Smooth muscle cell (in vitro differentiated cells): ENCODE measurements around the gene ADAMTS6. TPM values are rescaled to one million over a fixed set of nuclear protein-coding genes. Genes with fewer than 3 reads are reported as not detected.

Experiments used
- DNase-seq: peaks from one replicate; lab custom pipeline; 2025; ENCODE audit not compliant: unreplicated experiment; lab: John Stamatoyannopoulos, UW
- H2AFZ ChIP-seq: fragments of 200-600 bp; sonication (generic); 2 replicates; pipeline ENCODE4 v1.6.0; 2016; ENCODE audit warnings: antibody characterized with exemption, low read depth, mild to moderate bottlenecking
- H3F3A ChIP-seq: fragments of 200-600 bp; sonication (generic); 2 replicates; pipeline ENCODE4 v1.6.0; 2017; ENCODE audit warnings: antibody characterized with exemption, low read depth
- H3K27ac ChIP-seq: fragments of 200-600 bp; sonication (generic); 2 replicates; pipeline ENCODE4 v1.5.1; 2016; ENCODE audit warnings: low read depth, mild to moderate bottlenecking
- H3K27me3 ChIP-seq: fragments of 200-600 bp; sonication (generic); 2 replicates; pipeline ENCODE4 v1.6.1; 2016; ENCODE audit warnings: low read depth, mild to moderate bottlenecking
- H3K36me3 ChIP-seq: fragments of 200-600 bp; sonication (generic); 2 replicates; pipeline ENCODE4 v1.5.1; 2016; ENCODE audit warnings: low read depth
- H3K4me1 ChIP-seq: fragments of 200-600 bp; sonication (generic); 2 replicates; pipeline ENCODE4 v1.5.1; 2016; ENCODE audit warnings: low read depth
- H3K4me2 ChIP-seq: fragments of 200-600 bp; sonication (generic); 2 replicates; pipeline ENCODE4 v1.6.0; 2016; ENCODE audit warnings: mild to moderate bottlenecking
- H3K4me3 ChIP-seq: fragments of 200-600 bp; sonication (generic); 2 replicates; pipeline ENCODE4 v1.5.1; 2016; ENCODE audit warnings: mild to moderate bottlenecking
- H3K79me2 ChIP-seq: fragments of 200-600 bp; sonication (generic); 2 replicates; pipeline ENCODE4 v1.6.0; 2016; ENCODE audit warnings: low read depth, mild to moderate bottlenecking
- H3K9ac ChIP-seq: fragments of 200-600 bp; sonication (generic); 2 replicates; pipeline ENCODE4 v1.6.0; 2016; ENCODE audit warnings: low read depth
- H3K9me3 ChIP-seq: fragments of 200-600 bp; sonication (generic); replicated peaks from 2 replicates; pipeline ENCODE4 v1.5.1; 2016; ENCODE audit warnings: low read depth
- H4K20me1 ChIP-seq: fragments of 200-600 bp; sonication (generic); 2 replicates; pipeline ENCODE4 v1.6.0; 2016; ENCODE audit warnings: low read depth
- WGBS: methylation state at CpG from one replicate; pipeline ENCODE4 v1.1.7; 2016; ENCODE audit warnings: low lambda C conversion rate; 5-methylcytosine and 5-hydroxymethylcytosine counted together
- polyA plus RNA-seq: library from polyadenylated mRNA; unstranded; fragments of >200 nt; fragmentation: Nextera tagmentation; extraction: Ambion mirVana; gene quantifications from 2 replicates; pipeline ENCODE4 v1.2.1, GENCODE V29; 2016
- total RNA-seq: library from RNA; depleted of rRNA; stranded (reverse); fragments of >200 nt; gene quantifications from 2 replicates; pipeline ENCODE4 v1.2.3, GENCODE V29; 2014
- TF ChIP-seq, protein P1 (sequence below): fragments of 200-600 bp; sonication (generic); IDR thresholded peaks from 2 replicates; pipeline ENCODE4 v1.5.1; 2017; ENCODE audit warnings: borderline replicate concordance, mild to moderate bottlenecking, antibody characterized with exemption; ENCODE audit not compliant: insufficient read depth, poor library complexity, severe bottlenecking

Gene ADAMTS6
- total and polyA plus RNA-seq, 2 experiments from 2014 or later: 5.9 to 111 TPM

DNA sequence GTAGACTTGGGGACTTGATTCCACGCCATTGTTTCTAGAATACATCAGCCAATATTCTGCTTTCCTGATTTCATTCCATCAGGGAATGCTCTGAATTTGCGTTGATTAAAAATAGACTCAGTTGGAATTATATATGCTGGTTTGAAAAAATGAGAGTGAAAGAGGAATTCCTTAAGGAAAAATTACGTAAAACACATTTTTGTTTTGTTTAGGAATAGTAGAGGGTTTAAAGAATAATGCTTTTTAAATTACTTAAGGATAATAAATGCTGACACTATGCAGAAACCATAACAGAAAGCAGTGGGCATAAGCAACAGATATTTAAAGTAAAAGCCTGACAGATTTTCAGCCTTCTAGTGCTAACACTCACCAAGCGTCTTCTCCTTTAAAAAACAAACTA, 235.0 kb downstream of the ADAMTS6 start:
- Histone ChIP-seq H3F3A (peaks cover 4% of the 10 kb centered on the region), H3K36me3 (peaks cover 3% of the 10 kb centered on the region), H3K4me1 (no peaks in the 10 kb centered on the region), H3K27me3 (no peaks in the 10 kb centered on the region), H3K4me3 (no peak overlapping the region), H3K9ac (no peak overlapping the region), H3K9me3 (no peaks in the 10 kb centered on the region), H3K4me2 (no peak overlapping the region), H3K79me2 (no peaks in the 10 kb centered on the region), H3K27ac (no peak overlapping the region), H4K20me1 (no peaks in the 10 kb centered on the region), H2AFZ (no peak overlapping the region)
- TF ChIP-seq, protein P1, sequence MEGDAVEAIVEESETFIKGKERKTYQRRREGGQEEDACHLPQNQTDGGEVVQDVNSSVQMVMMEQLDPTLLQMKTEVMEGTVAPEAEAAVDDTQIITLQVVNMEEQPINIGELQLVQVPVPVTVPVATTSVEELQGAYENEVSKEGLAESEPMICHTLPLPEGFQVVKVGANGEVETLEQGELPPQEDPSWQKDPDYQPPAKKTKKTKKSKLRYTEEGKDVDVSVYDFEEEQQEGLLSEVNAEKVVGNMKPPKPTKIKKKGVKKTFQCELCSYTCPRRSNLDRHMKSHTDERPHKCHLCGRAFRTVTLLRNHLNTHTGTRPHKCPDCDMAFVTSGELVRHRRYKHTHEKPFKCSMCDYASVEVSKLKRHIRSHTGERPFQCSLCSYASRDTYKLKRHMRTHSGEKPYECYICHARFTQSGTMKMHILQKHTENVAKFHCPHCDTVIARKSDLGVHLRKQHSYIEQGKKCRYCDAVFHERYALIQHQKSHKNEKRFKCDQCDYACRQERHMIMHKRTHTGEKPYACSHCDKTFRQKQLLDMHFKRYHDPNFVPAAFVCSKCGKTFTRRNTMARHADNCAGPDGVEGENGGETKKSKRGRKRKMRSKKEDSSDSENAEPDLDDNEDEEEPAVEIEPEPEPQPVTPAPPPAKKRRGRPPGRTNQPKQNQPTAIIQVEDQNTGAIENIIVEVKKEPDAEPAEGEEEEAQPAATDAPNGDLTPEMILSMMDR: no peak
- DNase-seq: no peak
- whole genome bisulfite sequencing: 89% methylated on average over 4 of the region's 4 CpGs

DNA sequence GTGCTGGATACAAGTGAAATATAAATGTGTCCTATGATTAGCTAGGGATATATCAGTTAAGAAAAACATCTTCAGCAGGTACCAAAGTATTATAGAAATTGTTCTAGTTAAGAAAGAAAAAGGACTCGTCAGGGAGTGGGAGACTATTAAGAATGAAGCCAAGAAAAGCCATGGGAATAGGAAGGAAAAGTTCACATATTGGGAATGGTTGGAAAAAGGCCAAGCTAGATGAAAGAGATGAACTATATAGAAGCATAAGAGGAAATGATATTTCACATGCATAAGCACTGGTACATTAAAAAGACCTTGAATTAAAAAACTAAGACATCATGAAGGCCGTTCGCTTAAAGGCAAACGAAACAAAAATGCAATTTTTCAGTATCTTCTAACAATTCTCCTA, 237.7 kb downstream of the ADAMTS6 start:
- Histone ChIP-seq H3F3A (peaks cover 4% of the 10 kb centered on the region), H3K9me3 (no peaks in the 10 kb centered on the region), H3K9ac (no peak overlapping the region), H4K20me1 (no peaks in the 10 kb centered on the region), H3K27ac (no peak overlapping the region), H3K27me3 (no peaks in the 10 kb centered on the region), H3K4me1 (no peaks in the 10 kb centered on the region), H3K4me2 (no peak overlapping the region), H3K79me2 (no peaks in the 10 kb centered on the region), H3K36me3 (peaks cover 7% of the 10 kb centered on the region), H3K4me3 (no peak overlapping the region), H2AFZ (no peak overlapping the region)
- no peak for DNase-seq
- TF ChIP-seq, protein P1: no peak
- 91% methylated on average over 4 of the region's 4 CpGs for WGBS

DNA sequence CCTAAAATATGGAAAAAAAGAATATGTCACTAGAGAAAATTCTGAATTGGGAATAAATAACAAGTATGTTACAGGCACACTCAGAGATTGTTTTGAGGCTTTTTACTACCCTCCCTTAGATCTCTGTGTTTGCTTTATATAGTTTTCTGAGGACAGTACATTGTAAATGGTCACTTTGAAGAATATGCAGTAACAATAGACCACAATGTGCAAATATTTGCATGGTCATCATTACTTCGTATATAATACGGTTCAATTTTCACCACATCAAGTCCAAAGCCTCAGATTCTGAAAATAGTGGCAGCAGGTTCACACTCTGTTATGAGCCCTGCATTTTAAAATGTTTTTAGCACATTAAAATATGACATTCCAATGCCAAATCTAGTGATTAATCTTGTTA, 238.6 kb downstream of the ADAMTS6 start:
- Histone ChIP-seq H3K36me3 (peaks cover 7% of the 10 kb centered on the region), H3K4me2 (no peak overlapping the region), H3K4me1 (no peaks in the 10 kb centered on the region), H4K20me1 (no peaks in the 10 kb centered on the region), H3K9me3 (no peaks in the 10 kb centered on the region), H3K4me3 (no peak overlapping the region), H3K27me3 (no peaks in the 10 kb centered on the region), H3K9ac (no peak overlapping the region), H3K27ac (no peak overlapping the region), H2AFZ (no peak overlapping the region), H3F3A (peaks cover 4% of the 10 kb centered on the region), H3K79me2 (no peaks in the 10 kb centered on the region)
- WGBS: 92% methylated on average over 2 of the region's 2 CpGs
- no peak for DNase-seq
- TF ChIP-seq, protein P1: no peak

DNA sequence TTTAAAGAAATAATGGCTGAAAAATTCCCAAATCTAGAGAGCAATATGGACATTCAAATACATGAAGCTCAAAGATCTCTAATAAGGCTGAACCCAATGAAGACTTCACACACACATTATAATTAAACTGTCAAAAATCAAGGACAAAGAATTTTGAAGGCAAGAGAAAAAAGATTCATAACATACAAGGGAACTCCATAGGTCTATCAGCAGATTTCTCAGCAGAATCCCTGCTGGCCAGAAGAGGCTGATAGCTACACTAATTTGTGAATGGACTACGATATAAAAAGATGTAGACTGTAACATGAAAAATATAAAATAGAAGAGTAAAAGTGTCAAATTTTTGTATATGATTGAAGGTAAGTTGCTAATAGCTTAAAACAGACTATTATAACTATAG, 251.9 kb downstream of the ADAMTS6 start:
- H3K4me2 ChIP-seq: no peak overlapping the region
- H3K36me3 ChIP-seq: peaks cover 39% of the 10 kb centered on the region
- TF ChIP-seq, protein P1: no peak
- no peaks in the 10 kb centered on the region for H4K20me1 ChIP-seq
- no peaks in the 10 kb centered on the region for H3F3A ChIP-seq
- peaks cover 20% of the 10 kb centered on the region for H3K9me3 ChIP-seq
- H3K79me2 ChIP-seq: no peaks in the 10 kb centered on the region
- no peaks in the 10 kb centered on the region for H3K4me1 ChIP-seq
- H3K4me3 ChIP-seq: no peak overlapping the region
- H3K9ac ChIP-seq: no peak overlapping the region
- WGBS: 94% methylated on average over 1 of the region's 1 CpG
- no peak for DNase-seq
- no peak overlapping the region for H2AFZ ChIP-seq
- no peaks in the 10 kb centered on the region for H3K27me3 ChIP-seq
- no peak overlapping the region for H3K27ac ChIP-seq
